ENCODE results near the gene DNPH1.

- no peak for TF ChIP-seq POLR2A (IDR thresholded peaks at IDR 0.05)
- no peak for TF ChIP-seq CTCF (IDR thresholded peaks at IDR 0.05)
Observed at GRCh38 chr6:43223175-43223574, 6.1 kb downstream of the DNPH1 start.
